Measurements from ENCODE around the gene LRFN4. TPM values are rescaled to one million over a fixed set of nuclear protein-coding genes. Genes with fewer than 3 reads are reported as not detected.
"Not testable (repeated sequence)": the region's sequence is repeated elsewhere in the genome, so short reads cannot be mapped to it uniquely, and the experiment has no call there.

LRFN4 gene
- total and polyA plus RNA-seq, 2 donors (not counting 3 experiments of a cell fraction or from before 2014, with no cell fraction given): 22.3 to 37.4 TPM

DNA sequence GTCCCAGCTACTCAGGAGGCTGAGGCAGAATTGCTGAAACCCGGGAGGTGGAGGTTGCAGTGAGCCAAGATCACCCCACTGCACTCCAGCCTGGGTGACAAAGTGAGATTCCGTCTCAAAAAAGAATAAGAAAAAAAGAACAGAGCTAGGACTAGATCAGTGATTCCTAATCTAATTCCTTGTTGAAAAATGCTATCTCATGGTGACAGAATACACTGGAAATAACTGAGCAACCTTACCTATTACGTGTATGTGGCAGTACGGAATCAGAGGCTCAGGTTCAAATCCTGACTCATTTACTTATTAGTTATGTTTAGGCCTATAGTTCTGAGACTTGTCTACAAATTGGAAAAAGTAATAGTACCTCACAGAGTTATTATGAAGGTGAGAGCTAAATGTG lies 33.2 kb upstream of the LRFN4 start:
- no peak for TF ChIP-seq CTCF (IDR thresholded peaks at IDR 0.05; ENCODE audit: extremely low read depth in 1 of 2, insufficient read depth in 1 of 2, low read depth in 1 of 2, low read length in 2 of 2)
- TF ChIP-seq, protein P1, sequence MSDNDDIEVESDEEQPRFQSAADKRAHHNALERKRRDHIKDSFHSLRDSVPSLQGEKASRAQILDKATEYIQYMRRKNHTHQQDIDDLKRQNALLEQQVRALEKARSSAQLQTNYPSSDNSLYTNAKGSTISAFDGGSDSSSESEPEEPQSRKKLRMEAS (IDR thresholded peaks at IDR 0.05; ENCODE audit: insufficient read depth, insufficient read length): no peak
- TF ChIP-seq POLR2AphosphoS5 (IDR thresholded peaks at IDR 0.05; ENCODE audit: insufficient read depth, low read depth, low read length): no peak
- TF ChIP-seq JUN (IDR thresholded peaks at IDR 0.05; ENCODE audit: borderline replicate concordance, insufficient read depth, insufficient read length, low read depth): no peak
- no peak for TF ChIP-seq POLR2A (IDR thresholded peaks at IDR 0.05; ENCODE audit: low read depth, low read length)
- TF ChIP-seq MYC (IDR thresholded peaks at IDR 0.05; ENCODE audit: low read depth, low read length): no peak
- TF ChIP-seq FOS (IDR thresholded peaks at IDR 0.05; ENCODE audit: borderline replicate concordance, insufficient read depth, low read length): no peak
- no peak for TF ChIP-seq EZH2 (IDR thresholded peaks at IDR 0.05; ENCODE audit: borderline replicate concordance, low read depth, low read length, severe bottlenecking)
- no peak for TF ChIP-seq GATA2 (IDR thresholded peaks at IDR 0.05; ENCODE audit: insufficient read depth, insufficient read length, low read depth, low read length)
- FAIRE-seq (no peak), DNase-seq (ENCODE audit: low read depth, low spot score) (no peak)
- no peaks in the 10 kb centered on the region for H3K4me1 ChIP-seq (ENCODE audit: control insufficient read depth, extremely low read depth, insufficient read depth, low read length)
- H3K79me2 ChIP-seq (ENCODE audit: control insufficient read depth, insufficient read depth, low read length): no peaks in the 10 kb centered on the region
- H3K27ac ChIP-seq (ENCODE audit: insufficient read depth, low read depth, low read length): no peak overlapping the region
- no peaks in the 10 kb centered on the region for H3K27me3 ChIP-seq (ENCODE audit: control insufficient read depth in 2 of 2, insufficient read depth in 2 of 2, low read length in 2 of 2)
- no peak overlapping the region for H2AFZ ChIP-seq (ENCODE audit: low read depth, low read length)
- H3K36me3 ChIP-seq (ENCODE audit: control insufficient read depth in 2 of 2, extremely low read depth in 1 of 2, insufficient read depth in 2 of 2, low read length in 2 of 2): peaks cover 0 to 1% of the 10 kb centered on the region in 2 experiments
- H3K4me3 ChIP-seq (replicated peaks in 1 of 3; ENCODE audit: insufficient read depth in 1 of 3, low read depth in 1 of 3, low read length in 3 of 3): no peak overlapping the region
- no peak overlapping the region for H3K9ac ChIP-seq (replicated peaks; ENCODE audit: extremely low read depth, insufficient read depth, low read length)
- dilution Hi-C loops (cut with MboI; ENCODE audit: extremely low pct_ligation_motif_present, low sequenced_read_pairs): no loop called here
- H3K9me1 ChIP-seq (replicated peaks; ENCODE audit: control insufficient read depth, extremely low read depth, insufficient read depth, low read length): no peaks in the 10 kb centered on the region
- no TSS peak for BruUV-seq (replicated peaks)
- no peaks in the 10 kb centered on the region for H4K20me1 ChIP-seq (replicated peaks; ENCODE audit: control insufficient read depth, extremely low read depth, insufficient read depth, low read length)
- H3K4me2 ChIP-seq (ENCODE audit: insufficient read depth, low read length): no peak overlapping the region
- ChIA-PET POLR2A (no interaction called here), CTCF (no interaction called here)
- intact Hi-C loops (cut with micrococcal nuclease): no loop called here
- H3K9me3 ChIP-seq (replicated peaks; ENCODE audit: control insufficient read depth, insufficient read depth, low read length): no peaks in the 10 kb centered on the region

DNA sequence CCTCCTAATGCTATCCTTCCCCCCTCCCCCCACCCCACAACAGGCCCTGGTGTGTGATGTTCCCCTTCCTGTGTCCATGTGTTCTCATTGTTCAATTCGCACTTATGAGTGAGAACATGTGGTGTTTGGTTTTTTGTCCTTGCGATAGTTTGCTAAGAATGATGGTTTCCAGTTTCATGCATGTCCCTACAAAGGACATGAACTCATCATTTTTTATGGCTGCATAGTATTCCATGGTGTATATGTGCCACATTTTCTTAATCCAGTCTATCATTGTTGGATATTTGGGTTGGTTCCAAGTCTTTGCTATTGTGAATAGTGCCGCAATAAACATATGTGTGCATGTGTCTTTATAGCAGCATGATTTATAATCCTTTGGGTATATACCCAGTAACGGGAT lies 32.3 kb upstream of the LRFN4 start:
- H3K4me2 ChIP-seq (ENCODE audit: insufficient read depth, low read length); BruUV-seq (replicated peaks); DNase-seq (ENCODE audit: low read depth, low spot score); intact Hi-C loops (cut with micrococcal nuclease); H3K36me3 ChIP-seq (ENCODE audit: control insufficient read depth in 2 of 2, extremely low read depth in 1 of 2, insufficient read depth in 2 of 2, low read length in 2 of 2); H3K4me3 ChIP-seq (replicated peaks in 1 of 3; ENCODE audit: insufficient read depth in 1 of 3, low read depth in 1 of 3, low read length in 3 of 3); H3K9ac ChIP-seq (replicated peaks; ENCODE audit: extremely low read depth, insufficient read depth, low read length); POLR2A ChIA-PET; dilution Hi-C loops (cut with MboI; ENCODE audit: extremely low pct_ligation_motif_present, low sequenced_read_pairs); H3K4me1 ChIP-seq (ENCODE audit: control insufficient read depth, extremely low read depth, insufficient read depth, low read length); CTCF ChIA-PET; H3K79me2 ChIP-seq (ENCODE audit: control insufficient read depth, insufficient read depth, low read length); H3K9me1 ChIP-seq (replicated peaks; ENCODE audit: control insufficient read depth, extremely low read depth, insufficient read depth, low read length); FAIRE-seq; H3K27me3 ChIP-seq (ENCODE audit: control insufficient read depth in 2 of 2, insufficient read depth in 2 of 2, low read length in 2 of 2); H4K20me1 ChIP-seq (replicated peaks; ENCODE audit: control insufficient read depth, extremely low read depth, insufficient read depth, low read length); H3K27ac ChIP-seq (ENCODE audit: insufficient read depth, low read depth, low read length); H2AFZ ChIP-seq (ENCODE audit: low read depth, low read length); H3K9me3 ChIP-seq (replicated peaks; ENCODE audit: control insufficient read depth, insufficient read depth, low read length): not testable (repeated sequence)
